Astrocyte (in vitro differentiated cells and primary cell): ENCODE results near the gene GPLD1.

Experiments used
- EZH2 ChIP-seq: IDR thresholded peaks from 2 replicates; pipeline ENCODE4 v1.6.1; 2012; ENCODE audit warnings: mild to moderate bottlenecking, low read length, inconsistent platforms; ENCODE audit not compliant: insufficient read depth
- TF ChIP-seq, protein P1 (sequence below): IDR thresholded peaks from 2 replicates; pipeline ENCODE4 v1.5.1; 2011; ENCODE audit warnings: low read depth, mild to moderate bottlenecking, inconsistent platforms, low read length, moderate library complexity; ENCODE audit not compliant: insufficient read depth

- TF ChIP-seq, protein P1, sequence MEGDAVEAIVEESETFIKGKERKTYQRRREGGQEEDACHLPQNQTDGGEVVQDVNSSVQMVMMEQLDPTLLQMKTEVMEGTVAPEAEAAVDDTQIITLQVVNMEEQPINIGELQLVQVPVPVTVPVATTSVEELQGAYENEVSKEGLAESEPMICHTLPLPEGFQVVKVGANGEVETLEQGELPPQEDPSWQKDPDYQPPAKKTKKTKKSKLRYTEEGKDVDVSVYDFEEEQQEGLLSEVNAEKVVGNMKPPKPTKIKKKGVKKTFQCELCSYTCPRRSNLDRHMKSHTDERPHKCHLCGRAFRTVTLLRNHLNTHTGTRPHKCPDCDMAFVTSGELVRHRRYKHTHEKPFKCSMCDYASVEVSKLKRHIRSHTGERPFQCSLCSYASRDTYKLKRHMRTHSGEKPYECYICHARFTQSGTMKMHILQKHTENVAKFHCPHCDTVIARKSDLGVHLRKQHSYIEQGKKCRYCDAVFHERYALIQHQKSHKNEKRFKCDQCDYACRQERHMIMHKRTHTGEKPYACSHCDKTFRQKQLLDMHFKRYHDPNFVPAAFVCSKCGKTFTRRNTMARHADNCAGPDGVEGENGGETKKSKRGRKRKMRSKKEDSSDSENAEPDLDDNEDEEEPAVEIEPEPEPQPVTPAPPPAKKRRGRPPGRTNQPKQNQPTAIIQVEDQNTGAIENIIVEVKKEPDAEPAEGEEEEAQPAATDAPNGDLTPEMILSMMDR: no peak
- no peak for TF ChIP-seq EZH2
Measured at GRCh38 chr6:24412294-24412693, 77.1 kb downstream of the GPLD1 start.
